Bronchial epithelial cell (primary cell): ENCODE data around the gene AMOT. TPM values are rescaled to one million over a fixed set of nuclear protein-coding genes. Genes with fewer than 3 reads are reported as not detected.
A peak's percentile ranks its signal among the peaks of the same experiment; 100 is the strongest.

Experiments
- DNase-seq: peaks from one replicate; pipeline ENCODE4 v3.0.0-alpha.2; 2010; ENCODE audit warnings: low read depth
- FAIRE-seq: peaks from 2 replicates; lab custom pipeline; 2011; peaks lifted over from hg19 to GRCh38; lab: Jason Lieb, UNC
- H3K27me3 ChIP-seq: 2 replicates; pipeline ENCODE4 v1.5.1; 2011; ENCODE audit warnings: low read length; ENCODE audit not compliant: control insufficient read depth, insufficient read depth
- H3K36me3 ChIP-seq: 2 replicates; pipeline ENCODE4 v1.5.1; 2011; ENCODE audit warnings: low read length; ENCODE audit not compliant: control insufficient read depth, insufficient read depth
- H3K4me3 ChIP-seq: 2 replicates; pipeline ENCODE4 v1.5.1; 2011; ENCODE audit warnings: mild to moderate bottlenecking, low read depth, low read length, control low read depth
- total RNA-seq: library from RNA; depleted of rRNA; stranded (reverse); fragments of >200 nt; gene quantifications from 2 replicates; pipeline ENCODE4 v1.2.1, GENCODE V29; 2014
- TF ChIP-seq, protein P1 (sequence below): IDR thresholded peaks from 2 replicates; pipeline ENCODE4 v1.5.1; 2011; ENCODE audit warnings: mild to moderate bottlenecking, moderate library complexity, low read length, control low read depth, inconsistent platforms; ENCODE audit not compliant: insufficient read depth, severe bottlenecking

The AMOT gene
- total RNA-seq, 1 donor from 2014 or later, result under 0.01 TPM

GRCh38 chrX:112759966-112760365, 80.7 kb downstream of the AMOT start:
- H3K4me3 ChIP-seq, result no peak overlapping the region
- no peak for DNase-seq
- H3K27me3 ChIP-seq, result no peaks in the 10 kb centered on the region
- FAIRE-seq, result no peak
- no peaks in the 10 kb centered on the region for H3K36me3 ChIP-seq
- TF ChIP-seq, protein P1, sequence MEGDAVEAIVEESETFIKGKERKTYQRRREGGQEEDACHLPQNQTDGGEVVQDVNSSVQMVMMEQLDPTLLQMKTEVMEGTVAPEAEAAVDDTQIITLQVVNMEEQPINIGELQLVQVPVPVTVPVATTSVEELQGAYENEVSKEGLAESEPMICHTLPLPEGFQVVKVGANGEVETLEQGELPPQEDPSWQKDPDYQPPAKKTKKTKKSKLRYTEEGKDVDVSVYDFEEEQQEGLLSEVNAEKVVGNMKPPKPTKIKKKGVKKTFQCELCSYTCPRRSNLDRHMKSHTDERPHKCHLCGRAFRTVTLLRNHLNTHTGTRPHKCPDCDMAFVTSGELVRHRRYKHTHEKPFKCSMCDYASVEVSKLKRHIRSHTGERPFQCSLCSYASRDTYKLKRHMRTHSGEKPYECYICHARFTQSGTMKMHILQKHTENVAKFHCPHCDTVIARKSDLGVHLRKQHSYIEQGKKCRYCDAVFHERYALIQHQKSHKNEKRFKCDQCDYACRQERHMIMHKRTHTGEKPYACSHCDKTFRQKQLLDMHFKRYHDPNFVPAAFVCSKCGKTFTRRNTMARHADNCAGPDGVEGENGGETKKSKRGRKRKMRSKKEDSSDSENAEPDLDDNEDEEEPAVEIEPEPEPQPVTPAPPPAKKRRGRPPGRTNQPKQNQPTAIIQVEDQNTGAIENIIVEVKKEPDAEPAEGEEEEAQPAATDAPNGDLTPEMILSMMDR, result no peak

DNA sequence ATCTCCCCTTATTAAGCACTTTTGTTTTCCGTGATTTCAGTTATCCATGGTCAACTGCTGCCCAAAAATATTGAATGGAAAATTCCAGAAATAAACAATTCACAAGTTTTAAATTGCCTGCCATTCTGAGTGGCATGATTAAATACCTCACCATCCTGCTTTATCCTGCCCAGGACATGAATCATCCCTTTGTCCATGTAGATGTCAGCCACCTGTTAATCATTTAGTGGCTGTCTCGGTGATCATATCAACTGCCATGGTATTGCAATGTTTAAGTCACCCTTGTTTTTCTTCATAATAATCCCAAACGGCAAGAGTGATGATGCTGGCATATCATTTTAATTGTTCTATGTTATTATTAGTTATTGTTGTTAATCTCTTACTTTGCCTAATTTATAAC, 81.1 kb downstream of the AMOT start:
- DNase-seq, result peak; percentile 4
- Histone ChIP-seq H3K4me3 (no peak overlapping the region), H3K27me3 (no peaks in the 10 kb centered on the region), H3K36me3 (no peaks in the 10 kb centered on the region)
- no peak for FAIRE-seq
- TF ChIP-seq, protein P1, result no peak

DNA sequence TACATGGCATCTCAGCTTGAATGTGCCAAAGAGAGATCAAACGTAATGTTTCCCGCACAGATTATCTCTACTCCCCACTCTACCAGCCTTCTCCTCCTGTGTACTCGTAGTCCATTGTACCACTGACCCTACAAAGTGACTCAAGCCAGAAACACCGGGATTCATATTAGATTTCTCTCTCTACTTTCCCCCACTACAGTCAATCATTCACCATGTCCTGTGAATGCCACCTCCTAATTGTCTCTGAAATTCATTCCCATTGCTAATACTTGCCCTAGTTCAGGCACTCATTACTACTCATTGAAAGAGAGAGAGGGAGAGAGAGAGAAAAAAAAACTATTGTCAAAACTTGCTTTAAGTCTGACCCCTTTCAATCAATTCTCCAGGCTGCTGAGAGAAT, 82.7 kb downstream of the AMOT start:
- no peak for DNase-seq
- FAIRE-seq, result no peak
- TF ChIP-seq, protein P1, result no peak
- H3K27me3 ChIP-seq, result no peaks in the 10 kb centered on the region
- H3K36me3 ChIP-seq, result no peaks in the 10 kb centered on the region
- H3K4me3 ChIP-seq, result no peak overlapping the region

GRCh38 chrX:112753116-112753515, 87.5 kb downstream of the AMOT start:
- TF ChIP-seq, protein P1, result no peak
- Histone ChIP-seq H3K27me3 (no peaks in the 10 kb centered on the region), H3K36me3 (no peaks in the 10 kb centered on the region), H3K4me3 (no peak overlapping the region)
- no peak for DNase-seq
- no peak for FAIRE-seq

- TF ChIP-seq, protein P1, result no peak
- Histone ChIP-seq H3K36me3 (no peaks in the 10 kb centered on the region), H3K4me3 (no peak overlapping the region), H3K27me3 (no peaks in the 10 kb centered on the region)
- no peak for FAIRE-seq
- no peak for DNase-seq
These were observed 89.6 kb downstream of the AMOT start for GRCh38 chrX:112751076-112751475.
